Neural cell (in vitro differentiated cells): ENCODE data around the gene VPS41.

Experiments used
- EP300 ChIP-seq: fragments of 450-650 bp; conservative IDR thresholded peaks from 2 replicates; pipeline ENCODE4 v1.6.1; 2014; ENCODE audit warnings: antibody characterized with exemption, mild to moderate bottlenecking, moderate library complexity; ENCODE audit not compliant: poor library complexity, severe bottlenecking
- EZH2 ChIP-seq: fragments of 200-600, 300-800 bp; shearing (Covaris generic), sonication (generic); IDR thresholded peaks from 2 replicates; pipeline ENCODE4 v1.6.1; 2014; ENCODE audit warnings: antibody characterized with exemption, low read length, borderline replicate concordance, mild to moderate bottlenecking; ENCODE audit not compliant: insufficient read depth, poor library complexity, severe bottlenecking
- MXI1 ChIP-seq: fragments of 450-650 bp; conservative IDR thresholded peaks from 2 replicates; pipeline ENCODE4 v1.6.1; 2014; ENCODE audit warnings: antibody characterized with exemption, mild to moderate bottlenecking; ENCODE audit not compliant: poor library complexity, severe bottlenecking
- TF ChIP-seq, protein P1 (sequence below): fragments of 450-650 bp; IDR thresholded peaks from 2 replicates; pipeline ENCODE4 v1.5.1; 2014; ENCODE audit warnings: antibody characterized with exemption, mild to moderate bottlenecking, moderate library complexity; ENCODE audit not compliant: poor library complexity, severe bottlenecking
- TF ChIP-seq, protein P2 (sequence below): IDR thresholded peaks from 2 replicates; pipeline ENCODE4 v1.6.1; 2012; ENCODE audit warnings: borderline replicate concordance

DNA sequence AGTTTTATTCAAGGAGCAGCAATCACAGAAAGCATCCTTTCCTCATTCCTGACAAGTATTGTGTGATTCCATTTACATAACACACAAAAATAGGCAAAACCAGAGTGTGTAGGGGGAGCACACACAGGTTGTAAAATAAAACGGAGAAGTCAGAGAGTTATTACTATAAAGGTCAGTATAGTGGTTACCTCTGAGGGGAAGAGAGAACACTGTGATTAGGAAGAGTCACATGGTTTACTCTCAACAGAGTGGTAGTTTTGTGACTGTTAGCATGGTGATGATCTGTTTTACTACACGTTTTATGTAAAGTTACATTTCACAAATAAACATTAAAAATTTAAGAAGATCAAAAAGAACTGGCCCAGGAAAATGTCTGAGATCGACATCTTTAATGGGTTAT lies 74.6 kb downstream of the VPS41 start:
- TF ChIP-seq EZH2: no peak
- TF ChIP-seq, protein P1, sequence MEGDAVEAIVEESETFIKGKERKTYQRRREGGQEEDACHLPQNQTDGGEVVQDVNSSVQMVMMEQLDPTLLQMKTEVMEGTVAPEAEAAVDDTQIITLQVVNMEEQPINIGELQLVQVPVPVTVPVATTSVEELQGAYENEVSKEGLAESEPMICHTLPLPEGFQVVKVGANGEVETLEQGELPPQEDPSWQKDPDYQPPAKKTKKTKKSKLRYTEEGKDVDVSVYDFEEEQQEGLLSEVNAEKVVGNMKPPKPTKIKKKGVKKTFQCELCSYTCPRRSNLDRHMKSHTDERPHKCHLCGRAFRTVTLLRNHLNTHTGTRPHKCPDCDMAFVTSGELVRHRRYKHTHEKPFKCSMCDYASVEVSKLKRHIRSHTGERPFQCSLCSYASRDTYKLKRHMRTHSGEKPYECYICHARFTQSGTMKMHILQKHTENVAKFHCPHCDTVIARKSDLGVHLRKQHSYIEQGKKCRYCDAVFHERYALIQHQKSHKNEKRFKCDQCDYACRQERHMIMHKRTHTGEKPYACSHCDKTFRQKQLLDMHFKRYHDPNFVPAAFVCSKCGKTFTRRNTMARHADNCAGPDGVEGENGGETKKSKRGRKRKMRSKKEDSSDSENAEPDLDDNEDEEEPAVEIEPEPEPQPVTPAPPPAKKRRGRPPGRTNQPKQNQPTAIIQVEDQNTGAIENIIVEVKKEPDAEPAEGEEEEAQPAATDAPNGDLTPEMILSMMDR: no peak
- TF ChIP-seq, protein P2, sequence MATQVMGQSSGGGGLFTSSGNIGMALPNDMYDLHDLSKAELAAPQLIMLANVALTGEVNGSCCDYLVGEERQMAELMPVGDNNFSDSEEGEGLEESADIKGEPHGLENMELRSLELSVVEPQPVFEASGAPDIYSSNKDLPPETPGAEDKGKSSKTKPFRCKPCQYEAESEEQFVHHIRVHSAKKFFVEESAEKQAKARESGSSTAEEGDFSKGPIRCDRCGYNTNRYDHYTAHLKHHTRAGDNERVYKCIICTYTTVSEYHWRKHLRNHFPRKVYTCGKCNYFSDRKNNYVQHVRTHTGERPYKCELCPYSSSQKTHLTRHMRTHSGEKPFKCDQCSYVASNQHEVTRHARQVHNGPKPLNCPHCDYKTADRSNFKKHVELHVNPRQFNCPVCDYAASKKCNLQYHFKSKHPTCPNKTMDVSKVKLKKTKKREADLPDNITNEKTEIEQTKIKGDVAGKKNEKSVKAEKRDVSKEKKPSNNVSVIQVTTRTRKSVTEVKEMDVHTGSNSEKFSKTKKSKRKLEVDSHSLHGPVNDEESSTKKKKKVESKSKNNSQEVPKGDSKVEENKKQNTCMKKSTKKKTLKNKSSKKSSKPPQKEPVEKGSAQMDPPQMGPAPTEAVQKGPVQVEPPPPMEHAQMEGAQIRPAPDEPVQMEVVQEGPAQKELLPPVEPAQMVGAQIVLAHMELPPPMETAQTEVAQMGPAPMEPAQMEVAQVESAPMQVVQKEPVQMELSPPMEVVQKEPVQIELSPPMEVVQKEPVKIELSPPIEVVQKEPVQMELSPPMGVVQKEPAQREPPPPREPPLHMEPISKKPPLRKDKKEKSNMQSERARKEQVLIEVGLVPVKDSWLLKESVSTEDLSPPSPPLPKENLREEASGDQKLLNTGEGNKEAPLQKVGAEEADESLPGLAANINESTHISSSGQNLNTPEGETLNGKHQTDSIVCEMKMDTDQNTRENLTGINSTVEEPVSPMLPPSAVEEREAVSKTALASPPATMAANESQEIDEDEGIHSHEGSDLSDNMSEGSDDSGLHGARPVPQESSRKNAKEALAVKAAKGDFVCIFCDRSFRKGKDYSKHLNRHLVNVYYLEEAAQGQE: no peak
- TF ChIP-seq MXI1: no peak
- TF ChIP-seq EP300: no peak
